SK-N-SH (cell line): ENCODE results near the gene JAZF1. TPM values are rescaled to one million over a fixed set of nuclear protein-coding genes. Genes with fewer than 3 reads are reported as not detected.

Experiments used
- CTCF ChIA-PET: fragments of 300-600, 350-600 bp; formaldehyde crosslinking; extraction: SDS; loops from one replicate; lab custom pipeline; 2021; lab: Yijun Ruan, JAX
- POLR2A ChIA-PET: fragments of 350-600 bp; sonication (Branson Sonifier 250); formaldehyde crosslinking; extraction: SDS; loops from one replicate; lab custom pipeline; 2020; ENCODE audit warnings: antibody characterized with exemption, inconsistent platforms; lab: Yijun Ruan, JAX
- DNase-seq: peaks from one replicate; pipeline ENCODE4 v3.0.0; 2012
- H2AFZ ChIP-seq: fragments of 200-600 bp; sonication (generic); 2 replicates; pipeline ENCODE4 v1.8.1; 2016; ENCODE audit warnings: antibody characterized with exemption, mild to moderate bottlenecking, low read depth
- H3F3A ChIP-seq: fragments of 200-600 bp; sonication (generic); replicated peaks from 2 replicates; pipeline ENCODE3; 2016; ENCODE audit warnings: antibody characterized with exemption, mild to moderate bottlenecking; ENCODE audit not compliant: insufficient read depth
- H3K27ac ChIP-seq, 2 experiments: fragments of 200-500 bp in 1 of 2; fragments of 200-600 bp in 1 of 2; sonication (Bioruptor generic) in 1 of 2; sonication (generic), shearing (Covaris generic) in 1 of 2; 2 replicates each; pipeline versions ENCODE4 v1.5.1 to v1.6.1; 2014 to 2016; ENCODE audit warnings: low read depth in 2 of 2, inconsistent platforms in 1 of 2, low read length in 1 of 2, mild to moderate bottlenecking in 1 of 2, mixed read lengths in 1 of 2
- H3K27me3 ChIP-seq: fragments of 200-600 bp; sonication (generic), shearing (Covaris generic); 2 replicates; pipeline ENCODE4 v1.6.1; 2016; ENCODE audit warnings: mixed run types; ENCODE audit not compliant: insufficient read depth
- H3K36me3 ChIP-seq, 2 experiments: fragments of 200-500 bp in 1 of 2; fragments of 200-600 bp in 1 of 2; sonication (Bioruptor generic) in 1 of 2; sonication (generic) in 1 of 2; replicated peaks in 1 of 2; 2 replicates each; pipeline versions ENCODE3 to v1.5.1; 2014 to 2016; ENCODE audit warnings: low read length in 1 of 2, mild to moderate bottlenecking in 1 of 2; ENCODE audit not compliant: insufficient read depth in 2 of 2, control insufficient read depth in 1 of 2
- H3K4me1 ChIP-seq, 2 experiments: fragments of 200-500 bp in 1 of 2; fragments of 200-600 bp in 1 of 2; sonication (Bioruptor generic) in 1 of 2; sonication (generic), shearing (Covaris generic) in 1 of 2; 2 replicates each; pipeline versions ENCODE4 v1.5.1 to v1.6.1; 2014 to 2016; ENCODE audit warnings: low read depth in 1 of 2, low read length in 1 of 2, mixed run types in 1 of 2; ENCODE audit not compliant: insufficient read depth in 2 of 2, control insufficient read depth in 1 of 2
- H3K4me2 ChIP-seq: fragments of 200-600 bp; sonication (generic), shearing (Covaris generic); 2 replicates; pipeline ENCODE4 v1.6.1; 2017; ENCODE audit warnings: mixed run types
- H3K4me3 ChIP-seq, 2 experiments: fragments of 200-500 bp in 1 of 2; fragments of 200-600 bp in 1 of 2; sonication (Bioruptor generic) in 1 of 2; sonication (generic), shearing (Covaris generic) in 1 of 2; 2 replicates each; pipeline versions ENCODE4 v1.5.1 to v1.8.1; 2014 to 2016; ENCODE audit warnings: low read depth in 2 of 2, inconsistent platforms in 1 of 2, low read length in 1 of 2, mild to moderate bottlenecking in 1 of 2, mixed read lengths in 1 of 2, moderate library complexity in 1 of 2
- H3K79me2 ChIP-seq: fragments of 200-600 bp; sonication (generic); 2 replicates; pipeline ENCODE4 v1.8.1; 2017; ENCODE audit warnings: mild to moderate bottlenecking; ENCODE audit not compliant: insufficient read depth
- H3K9ac ChIP-seq: fragments of 200-600 bp; sonication (generic); 2 replicates; pipeline ENCODE4 v1.6.1; 2017; ENCODE audit warnings: mixed run types
- H3K9me2 ChIP-seq: fragments of 200-600 bp; sonication (generic); 2 replicates; pipeline ENCODE4 v1.6.1; 2017; ENCODE audit warnings: mixed run types
- H3K9me3 ChIP-seq: fragments of 200-600 bp; sonication (generic); 2 replicates; pipeline ENCODE4 v1.6.1; 2017; ENCODE audit warnings: mixed run types, mild to moderate bottlenecking, moderate library complexity
- H4K20me1 ChIP-seq: fragments of 200-600 bp; sonication (generic); 2 replicates; pipeline ENCODE4 v1.6.1; 2017; ENCODE audit warnings: mild to moderate bottlenecking, mixed run types; ENCODE audit not compliant: insufficient read depth
- ELF1 ChIP-seq: IDR thresholded peaks from 2 replicates; pipeline ENCODE4 v1.4.0; 2012
- EZH2phosphoT487 ChIP-seq: fragments of 200-600 bp; sonication (generic); IDR thresholded peaks from 2 replicates; pipeline ENCODE4 v1.6.1; 2017; ENCODE audit warnings: low read depth, mixed run types, mild to moderate bottlenecking, antibody characterized with exemption, moderate library complexity, borderline replicate concordance
- FOSL2 ChIP-seq: IDR thresholded peaks from 2 replicates; pipeline ENCODE4 v1.4.0; 2012; ENCODE audit warnings: low read depth, mild to moderate bottlenecking, moderate library complexity, borderline replicate concordance
- FOXM1 ChIP-seq: IDR thresholded peaks from 2 replicates; pipeline ENCODE4 v1.4.0; 2012; ENCODE audit warnings: low read depth, mild to moderate bottlenecking
- IRF3 ChIP-seq: fragments of 150-350 bp; IDR thresholded peaks from 2 replicates; pipeline ENCODE4 v1.6.1; 2016; ENCODE audit warnings: mild to moderate bottlenecking, low read depth, low read length
- JUND ChIP-seq: IDR thresholded peaks from 2 replicates; pipeline ENCODE4 v1.4.0; 2012
- MEF2A ChIP-seq: IDR thresholded peaks from 2 replicates; pipeline ENCODE4 v1.4.0; 2012; ENCODE audit warnings: low read depth, borderline replicate concordance
- NFIC ChIP-seq: IDR thresholded peaks from 2 replicates; pipeline ENCODE4 v1.4.0; 2012; ENCODE audit warnings: borderline replicate concordance
- PBX3 ChIP-seq: IDR thresholded peaks from 2 replicates; pipeline ENCODE4; 2012
- RCOR1 ChIP-seq: fragments of 150-350 bp; IDR thresholded peaks from 2 replicates; pipeline ENCODE4 v1.6.1; 2017; ENCODE audit warnings: antibody characterized with exemption, low read length
- RFX5 ChIP-seq: IDR thresholded peaks from 2 replicates; pipeline ENCODE4 v1.6.1; 2012; ENCODE audit warnings: mild to moderate bottlenecking, improper control_type of control experiment, low read length
- SIN3A ChIP-seq: IDR thresholded peaks from 2 replicates; pipeline ENCODE4 v1.6.1; 2012; ENCODE audit warnings: low read depth, mild to moderate bottlenecking, low read length, moderate library complexity, borderline replicate concordance
- TEAD4 ChIP-seq: IDR thresholded peaks from 2 replicates; pipeline ENCODE4 v1.4.0; 2012; ENCODE audit warnings: mild to moderate bottlenecking, borderline replicate concordance; ENCODE audit not compliant: insufficient read depth
- USF1 ChIP-seq: IDR thresholded peaks from 2 replicates; pipeline ENCODE4 v1.4.0; 2012; ENCODE audit warnings: low read depth, borderline replicate concordance
- YY1 ChIP-seq: IDR thresholded peaks from 2 replicates; pipeline ENCODE4 v1.4.0; 2012; ENCODE audit warnings: low read depth, mild to moderate bottlenecking
- WGBS: methylation state at CpG from one replicate; pipeline ENCODE4 v1.1.6; 2017; ENCODE audit warnings: low lambda C conversion rate; 5-methylcytosine and 5-hydroxymethylcytosine counted together
- polyA plus RNA-seq, 3 experiments: library from polyadenylated mRNA; depleted of rRNA; stranded (reverse); fragments of >200 nt; gene quantifications; 2 replicates each; pipeline ENCODE4 v1.2.3, GENCODE V29; 2012
- TF ChIP-seq, protein P1 (sequence below): IDR thresholded peaks from 2 replicates; pipeline ENCODE4 v1.4.0; 2012; ENCODE audit warnings: low read depth
- TF ChIP-seq, protein P2 (sequence below): IDR thresholded peaks from 2 replicates; pipeline ENCODE4 v1.4.0; 2012; ENCODE audit warnings: low read depth, borderline replicate concordance

JAZF1 gene
- polyA plus RNA-seq, 1 of the 3 experiments (the other 2 are of a cell fraction) = 1.7 TPM

DNA sequence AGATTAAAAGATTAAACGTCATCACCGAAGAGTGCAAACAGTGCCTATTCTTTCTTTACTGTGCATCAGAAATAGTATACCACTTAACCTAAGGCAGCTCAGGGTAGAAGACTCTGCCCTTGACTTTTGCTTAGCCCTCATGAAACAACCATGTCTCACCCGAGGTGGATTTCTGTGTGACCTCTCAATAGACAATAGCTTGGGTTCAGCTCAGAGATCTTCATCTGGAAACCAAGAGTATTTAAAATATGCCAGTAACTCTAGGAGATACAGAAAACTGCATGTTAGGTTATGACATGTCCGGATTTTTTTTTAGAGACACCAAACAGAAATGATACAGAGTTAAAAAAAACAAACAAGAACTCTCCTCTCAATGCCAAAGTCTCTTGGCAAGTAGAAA, 75.8 kb downstream of the JAZF1 start:
- no peaks in the 10 kb centered on the region for H4K20me1 ChIP-seq
- CTCF ChIA-PET = interaction anchor here (0.9 to 7.2 kb wide), 7 partner anchors 9 to 954 kb away, joined by 3 to 100 read pairs (median 4); no protein-coding TSS in a partner anchor

More for the DNA sequence above, 75.8 kb downstream of the JAZF1 start:
- Histone ChIP-seq H3K9me3 (no peaks in the 10 kb centered on the region), H3K36me3 (no peaks in the 10 kb centered on the region), H3K4me2 (no peak overlapping the region), H3K9ac (no peak overlapping the region), H3K27me3 (no peaks in the 10 kb centered on the region), H3K27ac (no peak overlapping the region), H3K79me2 (no peaks in the 10 kb centered on the region), H3K9me2 (no peaks in the 10 kb centered on the region)
- WGBS = 88% methylated on average over 4 of the region's 4 CpGs
- TF ChIP-seq TEAD4 (no peak), USF1 (no peak), FOXM1 (no peak), FOSL2 (no peak), EZH2phosphoT487 (no peak), PBX3 (no peak), JUND (no peak), RCOR1 (no peak), MEF2A (no peak), NFIC (no peak), ELF1 (no peak), YY1 (no peak), IRF3 (no peak), RFX5 (no peak), SIN3A (no peak)
- TF ChIP-seq, protein P1, sequence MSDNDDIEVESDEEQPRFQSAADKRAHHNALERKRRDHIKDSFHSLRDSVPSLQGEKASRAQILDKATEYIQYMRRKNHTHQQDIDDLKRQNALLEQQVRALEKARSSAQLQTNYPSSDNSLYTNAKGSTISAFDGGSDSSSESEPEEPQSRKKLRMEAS = no peak
- TF ChIP-seq, protein P2, sequence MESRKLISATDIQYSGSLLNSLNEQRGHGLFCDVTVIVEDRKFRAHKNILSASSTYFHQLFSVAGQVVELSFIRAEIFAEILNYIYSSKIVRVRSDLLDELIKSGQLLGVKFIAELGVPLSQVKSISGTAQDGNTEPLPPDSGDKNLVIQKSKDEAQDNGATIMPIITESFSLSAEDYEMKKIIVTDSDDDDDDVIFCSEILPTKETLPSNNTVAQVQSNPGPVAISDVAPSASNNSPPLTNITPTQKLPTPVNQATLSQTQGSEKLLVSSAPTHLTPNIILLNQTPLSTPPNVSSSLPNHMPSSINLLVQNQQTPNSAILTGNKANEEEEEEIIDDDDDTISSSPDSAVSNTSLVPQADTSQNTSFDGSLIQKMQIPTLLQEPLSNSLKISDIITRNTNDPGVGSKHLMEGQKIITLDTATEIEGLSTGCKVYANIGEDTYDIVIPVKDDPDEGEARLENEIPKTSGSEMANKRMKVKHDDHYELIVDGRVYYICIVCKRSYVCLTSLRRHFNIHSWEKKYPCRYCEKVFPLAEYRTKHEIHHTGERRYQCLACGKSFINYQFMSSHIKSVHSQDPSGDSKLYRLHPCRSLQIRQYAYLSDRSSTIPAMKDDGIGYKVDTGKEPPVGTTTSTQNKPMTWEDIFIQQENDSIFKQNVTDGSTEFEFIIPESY = no peak
- TF ChIP-seq, all 33 proteins: peak for 0
- no peak for DNase-seq
- Histone ChIP-seq H3F3A (no peaks in the 10 kb centered on the region), H2AFZ (no peak overlapping the region), H3K4me3 (no peak overlapping the region), H3K4me1 (peaks cover 2 to 4% of the 10 kb centered on the region in 2 experiments; a peak in 2 of 4 replicates)
- POLR2A ChIA-PET = no interaction called here
